Gastrocnemius medialis (tissue), 4 donors: ENCODE results near the gene TBC1D5. TPM values are rescaled to one million over a fixed set of nuclear protein-coding genes. Genes with fewer than 3 reads are reported as not detected.
"Not testable (repeated sequence)": the region's sequence is repeated elsewhere in the genome, so short reads cannot be mapped to it uniquely, and the experiment has no call there.

Experiments
- ATAC-seq, 2 donors: fragments of 150-250 bp; one replicate each; pipeline ENCODE4 v1.9.1; 2016
- DNase-seq, 2 donors: peaks; one replicate each; pipeline ENCODE4 v3.0.0-alpha.2; 2019
- H3K27ac ChIP-seq, 4 donors: fragments of 200-600 bp; sonication (generic); 1 replicate in 1 of 4; 2 replicates in 3 of 4; pipeline ENCODE4 v1.5.1; 2016 to 2018; ENCODE audit warnings: mild to moderate bottlenecking in 2 of 4, moderate library complexity in 1 of 4
- H3K27me3 ChIP-seq, 3 donors: fragments of 200-600 bp; sonication (generic) in 2 of 3; 1 replicate in 1 of 3; 2 replicates in 2 of 3; pipeline versions ENCODE4 v1.5.1 to v1.6.0; 2016 to 2019; ENCODE audit warnings: mild to moderate bottlenecking in 1 of 3, moderate library complexity in 1 of 3
- H3K36me3 ChIP-seq, 2 donors: fragments of 200-600 bp; sonication (generic) in 1 of 2; one replicate each; pipeline ENCODE4 v1.5.1; 2017 to 2018
- H3K4me1 ChIP-seq, 2 donors: fragments of 200-600 bp; sonication (generic) in 1 of 2; one replicate each; pipeline ENCODE4 v1.5.1; 2016 to 2017; ENCODE audit warnings: mild to moderate bottlenecking in 2 of 2
- H3K4me3 ChIP-seq, 4 donors: fragments of 200-600 bp; sonication (generic) in 3 of 4; 1 replicate in 1 of 4; 2 replicates in 3 of 4; pipeline ENCODE4 v1.5.1; 2016 to 2019; ENCODE audit warnings: mild to moderate bottlenecking in 2 of 4
- H3K9me3 ChIP-seq, 3 donors: fragments of 200-600 bp; sonication (generic) in 2 of 3; 1 replicate in 1 of 3; 2 replicates in 2 of 3; pipeline ENCODE4 v1.5.1; 2016 to 2019
- CTCF ChIP-seq, 5 experiments: fragments of 450-650 bp in 3 of 5; fragments of 200-600 bp in 2 of 5; sonication (generic) in 2 of 5; IDR thresholded peaks in 4 of 5; conservative IDR thresholded peaks in 1 of 5; 1 replicate in 4 of 5; 2 replicates in 1 of 5; pipeline ENCODE4 v1.5.1; 2016 to 2019; ENCODE audit warnings: antibody characterized with exemption in 5 of 5, mild to moderate bottlenecking in 3 of 5, moderate library complexity in 3 of 5
- POLR2A ChIP-seq, 2 donors: fragments of 450-650 bp; IDR thresholded peaks; one replicate each; pipeline ENCODE4 v1.6.1; 2017; ENCODE audit warnings: antibody characterized with exemption in 2 of 2, mild to moderate bottlenecking in 2 of 2, moderate library complexity in 2 of 2
- in situ Hi-C, 4 donors: fragments of 200-750 bp; cut with MboI; loops; one replicate each; pipeline versions ENCODE4 v1.15.0 to v1.8.0; 2017; ENCODE audit warnings: low sequenced_read_pairs in 4 of 4
- intact Hi-C: fragments of 100-400 bp; cut with DNase I; formaldehyde crosslinking; loops from one replicate; pipeline ENCODE4 v1.15.1; 2023; ENCODE audit warnings: low total_unique reads
- total RNA-seq, 4 donors: library from RNA; depleted of rRNA; stranded (reverse); fragments of >200 nt; gene quantifications; one replicate each; pipeline versions ENCODE4 v1.1.0 to v1.2.3, GENCODE V29; 2016

The TBC1D5 gene
- total RNA-seq, 4 donors from 2014 or later = 20.3 to 34.4 (median 27.1) TPM

DNA sequence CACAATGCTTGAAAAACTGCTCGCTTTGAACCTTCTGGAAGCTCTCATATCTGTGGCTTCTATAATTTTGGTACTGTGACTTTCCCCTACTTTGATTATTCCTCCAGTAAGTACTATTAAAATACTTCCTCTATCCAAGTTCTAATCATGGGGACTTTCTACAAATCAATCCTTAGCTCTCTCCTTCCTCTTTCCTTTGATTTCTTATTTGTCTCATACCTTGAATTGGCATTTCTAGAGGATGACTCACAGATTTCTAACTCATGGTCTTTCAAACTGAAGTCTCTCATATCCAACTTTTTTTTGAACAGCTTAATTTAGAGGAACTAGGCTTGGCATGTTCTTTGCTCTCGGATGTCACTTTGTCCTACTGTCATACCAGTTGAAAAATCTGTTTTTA is 241.8 kb downstream of the TBC1D5 start:
- H3K4me1 ChIP-seq = no peaks in the 10 kb centered on the region
- intact Hi-C loops = no loop called here

GRCh38 chr3:17494117-17494809 is 248.2 kb downstream of the TBC1D5 start:
- H3K36me3 ChIP-seq = no peaks in the 10 kb centered on the region
- H3K4me3 ChIP-seq = no peak overlapping the region
- no peak for TF ChIP-seq CTCF (IDR thresholded peaks at IDR 0.05 in 4 of 5, conservative IDR thresholded peaks at IDR 0.05 in 1 of 5)
- no peak for TF ChIP-seq POLR2A (IDR thresholded peaks at IDR 0.05)
- no peak for ATAC-seq
- intact Hi-C loops = no loop called here
- H3K9me3 ChIP-seq = no peaks in the 10 kb centered on the region
- H3K27me3 ChIP-seq = no peaks in the 10 kb centered on the region
- DNase-seq = no peak
- H3K4me1 ChIP-seq = no peaks in the 10 kb centered on the region
- no peak overlapping the region for H3K27ac ChIP-seq
- in situ Hi-C loops = no loop called here

More for the DNA sequence above, 241.8 kb downstream of the TBC1D5 start:
- ATAC-seq (no peak), DNase-seq (no peak)
- no peaks in the 10 kb centered on the region for H3K9me3 ChIP-seq
- TF ChIP-seq POLR2A (IDR thresholded peaks at IDR 0.05) (no peak), CTCF (IDR thresholded peaks at IDR 0.05 in 4 of 5, conservative IDR thresholded peaks at IDR 0.05 in 1 of 5) (no peak)
- no peaks in the 10 kb centered on the region for H3K36me3 ChIP-seq
- no peak overlapping the region for H3K27ac ChIP-seq
- H3K4me3 ChIP-seq = no peak overlapping the region
- in situ Hi-C loops = no loop called here
- H3K27me3 ChIP-seq = no peaks in the 10 kb centered on the region

- TF ChIP-seq POLR2A (IDR thresholded peaks at IDR 0.05) (no peak), CTCF (IDR thresholded peaks at IDR 0.05 in 4 of 5, conservative IDR thresholded peaks at IDR 0.05 in 1 of 5) (no peak)
- Histone ChIP-seq H3K9me3 (no peaks in the 10 kb centered on the region), H3K4me3 (no peak overlapping the region), H3K4me1 (no peaks in the 10 kb centered on the region), H3K36me3 (no peaks in the 10 kb centered on the region), H3K27me3 (no peaks in the 10 kb centered on the region), H3K27ac (no peak overlapping the region)
- intact Hi-C loops (no loop called here), in situ Hi-C loops (no loop called here)
- DNase-seq (no peak), ATAC-seq (no peak)
Observed at GRCh38 chr3:17491601-17492000, 250.8 kb downstream of the TBC1D5 start.

DNA sequence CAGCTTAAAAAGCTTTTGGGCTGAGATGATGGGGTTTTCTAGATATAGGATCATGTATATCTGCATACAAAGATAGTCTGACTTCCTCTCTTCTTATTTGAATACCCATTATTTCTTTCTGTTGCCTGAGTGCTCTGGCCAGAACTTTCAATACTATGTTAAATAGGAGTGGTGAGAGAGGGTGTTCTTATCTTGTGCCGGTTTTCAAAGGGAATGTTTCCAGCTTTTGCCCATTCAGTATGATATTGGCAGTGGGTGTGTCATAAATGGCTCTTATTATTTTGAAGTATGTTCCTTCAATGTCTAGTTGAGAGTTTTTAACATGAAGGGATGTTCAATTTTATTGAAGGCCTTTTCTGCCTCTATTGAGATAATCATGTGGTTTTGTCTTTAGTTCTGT is 251.2 kb downstream of the TBC1D5 start:
- in situ Hi-C loops, H3K4me3 ChIP-seq, H3K27me3 ChIP-seq, intact Hi-C loops, H3K4me1 ChIP-seq, H3K27ac ChIP-seq, DNase-seq, H3K9me3 ChIP-seq, H3K36me3 ChIP-seq, ATAC-seq: not testable (repeated sequence)

DNA sequence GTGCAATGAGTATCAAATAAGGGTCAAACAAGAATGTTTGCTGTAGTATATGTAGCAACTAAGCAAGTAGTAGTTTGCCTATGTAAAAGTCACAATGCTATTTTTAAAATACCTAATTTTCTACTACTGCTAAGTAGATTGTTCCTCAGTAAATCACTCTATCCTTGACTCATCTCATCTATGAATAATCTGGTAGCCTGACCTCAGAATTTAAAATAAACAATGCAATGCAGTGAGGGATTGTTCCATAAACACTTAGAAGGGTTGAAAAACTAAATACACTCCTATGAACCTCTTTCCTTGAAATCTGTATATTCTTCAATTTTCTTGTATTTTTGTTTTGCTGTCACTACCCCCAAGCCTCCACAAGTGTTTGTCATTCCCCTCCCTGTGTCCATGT is 253.3 kb downstream of the TBC1D5 start:
- Histone ChIP-seq H3K4me1 (no peaks in the 10 kb centered on the region), H3K36me3 (no peaks in the 10 kb centered on the region), H3K9me3 (no peaks in the 10 kb centered on the region), H3K27me3 (no peaks in the 10 kb centered on the region), H3K4me3 (no peak overlapping the region), H3K27ac (no peak overlapping the region)
- ATAC-seq (no peak), DNase-seq (no peak)
- intact Hi-C loops (loop anchor here (10.0 kb wide), 1 partner anchor 146 kb away; no protein-coding TSS in a partner anchor), in situ Hi-C loops (no loop called here)
- TF ChIP-seq POLR2A (IDR thresholded peaks at IDR 0.05) (no peak), CTCF (IDR thresholded peaks at IDR 0.05 in 4 of 5, conservative IDR thresholded peaks at IDR 0.05 in 1 of 5) (no peak)
